LNCaP clone FGC (cell line): ENCODE measurements around the gene BARX2.

Source experiments
- DNase-seq: peaks from one replicate; pipeline ENCODE4 v3.0.0-alpha.2; 2011; ENCODE audit warnings: low read depth
- H3K4me3 ChIP-seq: 2 replicates; pipeline ENCODE4 v1.5.1; 2011; ENCODE audit warnings: mild to moderate bottlenecking, low read depth, low read length, control low read depth
- CTCF ChIP-seq: IDR thresholded peaks from 2 replicates; pipeline ENCODE4 v1.5.1; 2012; ENCODE audit warnings: mild to moderate bottlenecking; ENCODE audit not compliant: control insufficient read depth, insufficient read depth; ENCODE audit errors: extremely low read depth

Gene BARX2

GRCh38 chr11:129366737-129367597, 8.7 kb upstream of the BARX2 start:
- no peak for TF ChIP-seq CTCF
- DNase-seq: no peak

DNA sequence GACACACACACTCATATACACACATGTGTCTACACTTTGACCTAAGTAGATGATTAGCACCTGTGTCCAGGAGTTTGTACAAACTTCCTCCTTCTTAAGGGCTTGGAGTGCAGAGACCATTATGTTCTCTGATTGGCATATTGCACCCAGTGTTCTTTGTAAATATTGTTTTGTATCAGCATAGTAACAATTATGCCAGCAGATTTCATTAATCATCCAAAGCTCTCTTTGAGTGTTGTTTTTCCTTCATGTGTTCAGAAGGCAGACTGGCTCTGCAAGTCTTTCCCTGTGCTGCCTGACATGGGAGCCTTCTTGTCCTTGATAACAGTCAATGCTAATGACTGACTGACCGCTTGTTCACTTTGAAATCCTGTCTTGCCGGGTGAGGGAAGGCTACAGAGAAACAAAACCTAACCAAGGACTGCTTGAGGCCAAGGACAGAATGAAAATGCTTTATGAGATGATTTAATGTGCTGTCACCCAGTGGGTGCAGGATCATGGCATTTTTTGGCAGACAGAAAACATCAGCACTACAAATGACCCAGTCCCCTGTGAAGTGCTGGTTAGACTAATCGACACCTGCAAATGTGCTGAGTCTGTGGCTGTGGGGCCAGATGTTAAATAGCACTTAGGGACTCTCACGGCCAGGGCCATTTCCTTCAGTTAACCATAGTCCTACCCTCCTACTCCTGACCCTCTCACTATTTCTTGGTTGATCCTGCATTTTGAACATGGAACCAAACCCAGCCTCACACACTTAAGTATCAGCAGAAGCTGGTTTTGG, 6.6 kb upstream of the BARX2 start:
- H3K4me3 ChIP-seq: no peak overlapping the region
- no peak for DNase-seq
- TF ChIP-seq CTCF: no peak

More at GRCh38 chr11:129366737-129367597, 8.7 kb upstream of the BARX2 start:
- H3K4me3 ChIP-seq: no peak overlapping the region

DNA sequence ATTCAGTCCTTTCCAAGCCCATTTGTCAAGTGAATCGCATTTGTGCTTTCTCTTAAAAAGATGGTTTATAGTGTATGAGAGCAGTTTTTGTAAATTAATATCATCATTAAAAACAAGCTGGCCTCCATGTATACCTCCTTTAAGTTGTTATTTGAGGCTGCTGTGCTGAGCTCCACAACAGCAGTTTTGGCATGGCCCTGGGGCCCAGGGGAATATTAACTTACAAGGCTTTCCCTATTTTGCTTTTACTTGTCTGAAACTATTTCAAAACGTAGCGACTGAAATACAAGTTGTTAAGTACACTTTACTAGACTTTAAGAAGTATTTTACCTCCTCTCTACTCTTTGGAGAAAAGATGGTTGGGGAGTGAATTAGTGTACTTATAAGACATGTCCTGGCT, 4.9 kb upstream of the BARX2 start:
- no peak for TF ChIP-seq CTCF
- no peak for DNase-seq
- no peak overlapping the region for H3K4me3 ChIP-seq

DNA sequence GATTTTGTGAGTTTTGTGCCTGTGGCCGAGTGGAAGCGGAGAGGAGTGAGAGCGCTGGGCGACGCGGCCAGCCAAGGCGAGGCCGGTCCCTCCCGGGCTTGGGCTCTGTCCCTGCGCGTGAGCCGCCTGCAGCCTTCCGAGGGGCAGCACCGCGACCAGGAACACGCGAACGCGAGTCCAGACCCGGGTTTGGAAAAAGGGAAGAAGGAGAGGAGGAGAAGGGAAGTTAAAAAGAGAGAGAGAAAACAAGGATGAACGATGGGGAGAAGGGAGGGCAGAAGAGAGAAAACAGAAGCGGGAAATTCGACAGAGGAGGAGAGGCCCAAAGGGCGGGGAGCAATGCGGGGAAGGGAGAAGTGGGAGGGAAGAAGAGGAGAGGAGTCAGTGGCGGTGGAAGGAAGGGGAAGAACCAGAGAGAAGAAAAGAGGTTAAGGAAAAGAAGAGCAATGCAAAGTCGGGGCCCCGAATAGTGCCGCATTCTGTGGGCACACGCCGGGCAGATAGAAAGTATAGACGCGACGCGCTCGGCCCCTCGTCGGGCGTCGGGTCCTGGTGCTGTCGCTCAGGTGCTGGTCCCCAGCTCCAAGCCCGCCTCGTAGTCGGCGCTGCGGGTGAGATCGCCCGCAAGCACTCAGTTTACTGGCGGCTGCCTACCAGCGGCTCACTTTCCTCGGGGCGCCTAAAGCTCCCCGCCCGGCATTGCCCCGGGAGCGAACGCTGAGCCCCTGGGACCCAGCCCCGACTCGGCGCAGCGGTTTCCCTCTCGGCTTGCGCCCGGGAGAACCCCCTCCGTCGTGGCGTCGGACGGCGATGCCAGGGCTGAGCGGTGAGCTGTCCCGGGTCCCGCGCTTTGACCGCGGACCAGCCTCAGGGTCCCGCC, 2.8 kb upstream of the BARX2 start:
- H3K4me3 ChIP-seq: no peak overlapping the region
- TF ChIP-seq CTCF: no peak
- DNase-seq: no peak

GRCh38 chr11:129373489-129373953, 2.1 kb upstream of the BARX2 start:
- H3K4me3 ChIP-seq: no peak overlapping the region
- no peak for TF ChIP-seq CTCF
- DNase-seq: no peak
